PFSK-1 (cell line): ENCODE data around the gene MUC21.

ENCODE experiments used
- FOXP2 ChIP-seq: optimal IDR thresholded peaks from 2 replicates; pipeline ENCODE3; 2011; ENCODE audit warnings: borderline replicate concordance, control low read depth, inconsistent platforms; ENCODE audit not compliant: insufficient read depth; ENCODE audit errors: extremely low read length, extremely low read depth
- POLR2AphosphoS5 ChIP-seq: IDR thresholded peaks from 2 replicates; pipeline ENCODE4 v1.6.1; 2012; ENCODE audit warnings: low read depth, mild to moderate bottlenecking, control low read depth, low read length, moderate library complexity
- SIN3A ChIP-seq: IDR thresholded peaks from 2 replicates; pipeline ENCODE4 v1.6.1; 2012; ENCODE audit warnings: mild to moderate bottlenecking, low read length, moderate library complexity, borderline replicate concordance; ENCODE audit not compliant: insufficient read depth
- TAF1 ChIP-seq: IDR thresholded peaks from 2 replicates; pipeline ENCODE4 v1.6.1; 2012; ENCODE audit warnings: low read length, control low read depth, borderline replicate concordance; ENCODE audit not compliant: insufficient read depth
- TF ChIP-seq, protein P1 (sequence below), 2 experiments: IDR thresholded peaks; 2 replicates each; pipeline versions ENCODE4 v1.6.1 to v1.8.0; 2011 to 2012; ENCODE audit warnings: low read depth in 2 of 2, low read length in 2 of 2, control low read depth in 1 of 2, inconsistent platforms in 1 of 2, mild to moderate bottlenecking in 1 of 2, moderate library complexity in 1 of 2; ENCODE audit not compliant: insufficient read depth in 1 of 2

DNA sequence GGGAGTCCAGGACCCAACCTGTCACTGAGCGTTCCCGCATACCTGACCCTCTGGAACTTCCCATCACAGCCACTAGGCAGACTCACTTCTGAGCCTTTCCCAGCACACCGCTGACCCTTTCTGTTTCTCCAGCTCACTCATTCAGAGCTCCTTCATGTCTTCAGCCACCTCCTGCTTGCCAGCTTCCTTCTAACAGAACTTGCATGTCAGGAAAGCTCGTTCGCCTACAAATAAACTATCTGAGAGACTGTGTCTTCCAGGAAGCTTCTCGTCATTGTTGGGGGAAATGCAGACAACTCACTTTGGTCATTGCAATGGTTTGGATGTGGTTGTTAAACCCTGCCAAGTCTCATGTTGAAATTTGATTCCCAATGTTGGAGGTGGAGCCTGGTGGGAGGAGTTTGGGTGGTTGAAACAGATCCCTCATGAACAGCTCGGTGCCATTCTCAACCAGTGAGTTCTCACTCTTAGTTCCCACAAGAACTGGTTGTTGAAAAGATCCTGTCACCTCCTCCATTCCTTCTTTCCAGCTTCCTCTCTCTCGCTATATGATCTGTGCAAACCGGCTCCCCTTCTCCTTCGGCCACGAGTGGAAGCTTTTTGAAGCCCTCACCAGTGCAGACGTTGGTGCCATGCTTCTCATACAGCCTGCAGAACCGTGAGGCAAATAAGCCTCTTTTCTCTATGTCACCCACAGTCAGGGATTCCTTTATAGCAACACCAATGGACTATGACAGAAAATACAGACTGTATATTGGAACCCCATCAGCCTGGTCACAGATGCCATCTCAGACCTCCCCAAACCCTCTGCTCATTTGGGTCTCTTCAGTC, 1.4 kb upstream of the MUC21 start:
- TF ChIP-seq POLR2AphosphoS5 (no peak), TAF1 (no peak), FOXP2 (no peak), SIN3A (no peak)
- TF ChIP-seq, protein P1, sequence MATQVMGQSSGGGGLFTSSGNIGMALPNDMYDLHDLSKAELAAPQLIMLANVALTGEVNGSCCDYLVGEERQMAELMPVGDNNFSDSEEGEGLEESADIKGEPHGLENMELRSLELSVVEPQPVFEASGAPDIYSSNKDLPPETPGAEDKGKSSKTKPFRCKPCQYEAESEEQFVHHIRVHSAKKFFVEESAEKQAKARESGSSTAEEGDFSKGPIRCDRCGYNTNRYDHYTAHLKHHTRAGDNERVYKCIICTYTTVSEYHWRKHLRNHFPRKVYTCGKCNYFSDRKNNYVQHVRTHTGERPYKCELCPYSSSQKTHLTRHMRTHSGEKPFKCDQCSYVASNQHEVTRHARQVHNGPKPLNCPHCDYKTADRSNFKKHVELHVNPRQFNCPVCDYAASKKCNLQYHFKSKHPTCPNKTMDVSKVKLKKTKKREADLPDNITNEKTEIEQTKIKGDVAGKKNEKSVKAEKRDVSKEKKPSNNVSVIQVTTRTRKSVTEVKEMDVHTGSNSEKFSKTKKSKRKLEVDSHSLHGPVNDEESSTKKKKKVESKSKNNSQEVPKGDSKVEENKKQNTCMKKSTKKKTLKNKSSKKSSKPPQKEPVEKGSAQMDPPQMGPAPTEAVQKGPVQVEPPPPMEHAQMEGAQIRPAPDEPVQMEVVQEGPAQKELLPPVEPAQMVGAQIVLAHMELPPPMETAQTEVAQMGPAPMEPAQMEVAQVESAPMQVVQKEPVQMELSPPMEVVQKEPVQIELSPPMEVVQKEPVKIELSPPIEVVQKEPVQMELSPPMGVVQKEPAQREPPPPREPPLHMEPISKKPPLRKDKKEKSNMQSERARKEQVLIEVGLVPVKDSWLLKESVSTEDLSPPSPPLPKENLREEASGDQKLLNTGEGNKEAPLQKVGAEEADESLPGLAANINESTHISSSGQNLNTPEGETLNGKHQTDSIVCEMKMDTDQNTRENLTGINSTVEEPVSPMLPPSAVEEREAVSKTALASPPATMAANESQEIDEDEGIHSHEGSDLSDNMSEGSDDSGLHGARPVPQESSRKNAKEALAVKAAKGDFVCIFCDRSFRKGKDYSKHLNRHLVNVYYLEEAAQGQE (IDR thresholded peaks at IDR 0.05; ENCODE audit: insufficient read depth in 1 of 2, low read depth in 2 of 2, low read length in 2 of 2), result no peak
